B cell (primary cell): ENCODE measurements around the gene ETFA. TPM values are rescaled to one million over a fixed set of nuclear protein-coding genes. Genes with fewer than 3 reads are reported as not detected.

Experiments
- ATAC-seq: fragments of 200-7000 bp; cut with Tn5 transposase; one replicate; pipeline ENCODE4 v1.10.0; 2021; ENCODE audit warnings: low read depth, mild to moderate bottlenecking, moderate number of reproducible peaks, moderate library complexity
- CTCF ChIA-PET: fragments of 350-600 bp; sonication (Branson Sonifier 250); formaldehyde crosslinking; loops from one replicate; lab custom pipeline; 2021; ENCODE audit warnings: antibody characterized with exemption, inconsistent platforms; lab: Charles Lee
- POLR2A ChIA-PET: fragments of 350-600 bp; sonication (Branson Sonifier 250); formaldehyde crosslinking; loops from one replicate; lab custom pipeline; 2021; ENCODE audit warnings: antibody characterized with exemption; lab: Charles Lee
- DNase-seq: peaks from one replicate; pipeline ENCODE4 v3.0.0; 2013
- H2AFZ ChIP-seq: 2 replicates; pipeline ENCODE4 v1.6.1; 2012; ENCODE audit warnings: mild to moderate bottlenecking, low read depth, low read length; ENCODE audit not compliant: insufficient read depth, poor library complexity, severe bottlenecking
- H3K27ac ChIP-seq, 2 donors: 1 replicate in 1 of 2; 2 replicates in 1 of 2; pipeline ENCODE4 v1.5.1; 2012 to 2013; ENCODE audit warnings: low read length in 2 of 2, mild to moderate bottlenecking in 2 of 2, moderate library complexity in 1 of 2
- H3K27me3 ChIP-seq, 4 experiments: fragments of 200-600 bp in 1 of 4; sonication (generic) in 1 of 4; replicated peaks in 1 of 4; 1 replicate in 2 of 4; 2 replicates in 2 of 4; pipeline versions ENCODE4 v1.6.1 to v1.7.0; 2013 to 2016; ENCODE audit warnings: low read length in 3 of 4, mild to moderate bottlenecking in 2 of 4, mixed read lengths in 1 of 4, moderate library complexity in 1 of 4; ENCODE audit not compliant: insufficient read depth in 4 of 4, control insufficient read depth in 3 of 4; ENCODE audit errors: control extremely low read depth in 1 of 4
- H3K36me3 ChIP-seq, 2 experiments: replicated peaks in 1 of 2; 1 replicate in 1 of 2; 2 replicates in 1 of 2; pipeline versions ENCODE4 v1.6.1 to v1.7.1; 2013; ENCODE audit warnings: low read length in 1 of 2; ENCODE audit not compliant: insufficient read depth in 2 of 2, control insufficient read depth in 1 of 2; ENCODE audit errors: control extremely low read depth in 1 of 2, extremely low read depth in 1 of 2
- H3K4me1 ChIP-seq, 2 donors: fragments of 200-600 bp in 1 of 2; sonication (generic) in 1 of 2; 1 replicate in 1 of 2; 2 replicates in 1 of 2; pipeline versions ENCODE4 v1.5.1 to v1.6.1; 2013 to 2017; ENCODE audit warnings: low read length in 2 of 2; ENCODE audit not compliant: control insufficient read depth in 2 of 2, insufficient read depth in 2 of 2
- H3K4me2 ChIP-seq: replicated peaks from 2 replicates; pipeline ENCODE3; 2012; ENCODE audit warnings: mild to moderate bottlenecking, low read depth, low read length; ENCODE audit not compliant: poor library complexity, severe bottlenecking
- H3K4me3 ChIP-seq, 5 experiments: fragments of 200-600 bp in 1 of 5; sonication (generic) in 1 of 5; 1 replicate in 3 of 5; 2 replicates in 2 of 5; pipeline versions ENCODE4 v1.5.1 to v1.7.0; 2011 to 2016; ENCODE audit warnings: low read length in 4 of 5, mild to moderate bottlenecking in 4 of 5, low read depth in 2 of 5, control low read depth in 1 of 5, moderate library complexity in 1 of 5; ENCODE audit not compliant: insufficient read depth in 1 of 5; ENCODE audit errors: control extremely low read depth in 1 of 5, extremely low read depth in 1 of 5
- H3K79me2 ChIP-seq: fragments of 200-600 bp; sonication (generic); one replicate; pipeline ENCODE4 v1.6.0; 2016; ENCODE audit warnings: low read length; ENCODE audit not compliant: control insufficient read depth, insufficient read depth
- H3K9ac ChIP-seq: fragments of 200-600 bp; sonication (generic); 2 replicates; pipeline ENCODE4 v1.6.1; 2017; ENCODE audit warnings: mild to moderate bottlenecking, low read length, moderate library complexity
- H3K9me3 ChIP-seq, 3 donors: one replicate each; pipeline versions ENCODE4 v1.6.1 to v1.7.1; 2013; ENCODE audit warnings: low read length in 2 of 3; ENCODE audit not compliant: control insufficient read depth in 2 of 3, insufficient read depth in 1 of 3; ENCODE audit errors: control extremely low read depth in 1 of 3
- H4K20me1 ChIP-seq: 2 replicates; pipeline ENCODE4 v1.6.0; 2012; ENCODE audit warnings: mild to moderate bottlenecking, low read length; ENCODE audit not compliant: insufficient read depth, control insufficient read depth, poor library complexity, severe bottlenecking
- H3K27ac Mint-ChIP-seq: one replicate; pipeline ENCODE4 v1.8.0; 2021; ENCODE audit warnings: mixed read lengths
- H3K27me3 Mint-ChIP-seq: one replicate; pipeline ENCODE4 v1.8.0; 2021; ENCODE audit warnings: mixed read lengths
- H3K4me1 Mint-ChIP-seq: one replicate; pipeline ENCODE4 v1.8.0; 2021; ENCODE audit warnings: mixed read lengths
- H3K4me3 Mint-ChIP-seq: one replicate; pipeline ENCODE4 v1.8.0; 2021; ENCODE audit warnings: mixed read lengths
- H3K9me3 Mint-ChIP-seq: one replicate; pipeline ENCODE4 v1.8.0; 2022; ENCODE audit warnings: mixed read lengths; ENCODE audit not compliant: insufficient read depth
- EZH2 ChIP-seq: IDR thresholded peaks from 2 replicates; pipeline ENCODE4 v1.6.1; 2012; ENCODE audit warnings: borderline replicate concordance, low read depth, mild to moderate bottlenecking, moderate library complexity, low read length; ENCODE audit not compliant: insufficient read depth, poor library complexity, severe bottlenecking
- WGBS: methylation state at CpG from one replicate; pipeline ENCODE4 v1.1.5; 2013; ENCODE audit warnings: missing lambda C conversion rate; ENCODE audit not compliant: insufficient coverage; 5-methylcytosine and 5-hydroxymethylcytosine counted together
- intact Hi-C: fragments of 100-400 bp; cut with micrococcal nuclease; formaldehyde crosslinking; loops from one replicate; pipeline ENCODE4 v1.10.0; 2022
- polyA plus RNA-seq: library from polyadenylated mRNA; depleted of rRNA; stranded (reverse); fragments of >200 nt; gene quantifications from 2 replicates; pipeline ENCODE4 v1.2.3, GENCODE V29; 2012
- total RNA-seq, 2 donors: library from RNA; stranded (reverse); fragments of 120-200 nt in 1 of 2; gene quantifications; 1 replicate in 1 of 2; 2 replicates in 1 of 2; pipeline versions ENCODE4 v1.2.3 to v1.2.4, GENCODE V29; 2013 to 2022
- TF ChIP-seq, protein P1 (sequence below): fragments of 200-600 bp; IDR thresholded peaks from one replicate; pipeline ENCODE4 v1.8.0; 2022; ENCODE audit warnings: antibody characterized with exemption, mild to moderate bottlenecking

The ETFA gene
- total and polyA plus RNA-seq, 2 donors (not counting 1 experiment from before 2014, with no cell fraction given): 34.9 to 68.8 TPM

DNA sequence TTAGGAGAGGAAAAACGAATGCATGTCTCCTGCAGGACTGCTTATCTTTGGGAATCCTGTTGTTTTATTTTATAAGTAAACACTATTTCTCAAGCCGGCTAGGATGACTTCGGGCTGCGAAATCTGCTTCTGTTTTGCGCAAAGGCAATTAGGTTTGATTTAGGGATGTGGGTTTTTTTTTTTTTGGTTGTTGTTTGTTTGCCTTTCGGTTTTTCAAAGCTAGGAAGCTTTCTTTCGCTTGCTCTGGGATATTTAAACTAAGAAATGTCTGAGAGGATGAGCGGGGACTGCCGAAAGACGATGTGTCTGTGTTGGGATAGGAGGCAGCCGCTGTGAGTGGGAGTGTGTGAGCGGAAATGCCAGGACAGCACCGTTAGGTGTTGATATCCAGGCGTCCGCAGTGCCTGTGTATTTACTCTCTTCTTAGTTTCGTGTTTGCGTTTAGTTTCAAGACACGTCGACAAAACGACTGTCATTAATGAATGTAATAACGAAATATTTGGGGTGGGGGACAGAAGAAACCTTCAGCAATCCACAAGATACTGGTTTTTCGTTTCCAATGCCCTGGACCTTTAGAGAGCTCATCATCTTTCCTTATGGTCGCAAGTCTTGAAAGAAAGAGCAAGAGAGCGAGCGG, 25.9 kb upstream of the ETFA start:
- peak overlapping the region in 4 of 5 experiments; percentile 26 to 60 (median 43) for H3K4me3 ChIP-seq
- peak overlapping the region; percentile 49 for H2AFZ ChIP-seq
- H3K4me3 Mint-ChIP-seq: peak overlapping the region; percentile 87
- no peaks in the 10 kb centered on the region for H3K79me2 ChIP-seq
- intact Hi-C loops: loop anchor here (2.0 kb wide), 1 partner anchor 26 kb away; the partner anchor contains the start of gene ETFA
- peaks cover 0 to 95% (median 66%) of the 10 kb centered on the region in 4 experiments for H3K27me3 ChIP-seq
- H3K9me3 Mint-ChIP-seq: no peaks in the 10 kb centered on the region
- CTCF ChIA-PET: no interaction called here
- H3K9me3 ChIP-seq: peaks cover 0 to 66% (median 0%) of the 10 kb centered on the region in 3 donors
- no peaks in the 10 kb centered on the region for H3K36me3 ChIP-seq
- H3K4me1 Mint-ChIP-seq: peaks cover 63% of the 10 kb centered on the region
- peaks cover 32% of the 10 kb centered on the region for H4K20me1 ChIP-seq
- TF ChIP-seq, protein P1, sequence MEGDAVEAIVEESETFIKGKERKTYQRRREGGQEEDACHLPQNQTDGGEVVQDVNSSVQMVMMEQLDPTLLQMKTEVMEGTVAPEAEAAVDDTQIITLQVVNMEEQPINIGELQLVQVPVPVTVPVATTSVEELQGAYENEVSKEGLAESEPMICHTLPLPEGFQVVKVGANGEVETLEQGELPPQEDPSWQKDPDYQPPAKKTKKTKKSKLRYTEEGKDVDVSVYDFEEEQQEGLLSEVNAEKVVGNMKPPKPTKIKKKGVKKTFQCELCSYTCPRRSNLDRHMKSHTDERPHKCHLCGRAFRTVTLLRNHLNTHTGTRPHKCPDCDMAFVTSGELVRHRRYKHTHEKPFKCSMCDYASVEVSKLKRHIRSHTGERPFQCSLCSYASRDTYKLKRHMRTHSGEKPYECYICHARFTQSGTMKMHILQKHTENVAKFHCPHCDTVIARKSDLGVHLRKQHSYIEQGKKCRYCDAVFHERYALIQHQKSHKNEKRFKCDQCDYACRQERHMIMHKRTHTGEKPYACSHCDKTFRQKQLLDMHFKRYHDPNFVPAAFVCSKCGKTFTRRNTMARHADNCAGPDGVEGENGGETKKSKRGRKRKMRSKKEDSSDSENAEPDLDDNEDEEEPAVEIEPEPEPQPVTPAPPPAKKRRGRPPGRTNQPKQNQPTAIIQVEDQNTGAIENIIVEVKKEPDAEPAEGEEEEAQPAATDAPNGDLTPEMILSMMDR: no peak
- TF ChIP-seq EZH2: no peak
- WGBS: 11% methylated on average over 17 of the region's 25 CpGs
- POLR2A ChIA-PET: interaction anchor here (0.6 kb wide), 1 partner anchor 733 kb away, joined by 5 read pairs; the partner anchor contains the start of gene TSPAN3
- H3K4me2 ChIP-seq: peak overlapping the region; percentile 96
- peak overlapping the region; percentile 56 for H3K27ac Mint-ChIP-seq
- ATAC-seq (no peak), DNase-seq (peak; percentile 62)
- no peak overlapping the region for H3K27ac ChIP-seq
- peaks cover 72 to 73% of the 10 kb centered on the region in 2 donors for H3K4me1 ChIP-seq
- peak overlapping the region; percentile 30 for H3K9ac ChIP-seq
- H3K27me3 Mint-ChIP-seq: peaks cover 66% of the 10 kb centered on the region
